ENCODE results near the gene ACTR3C.
"Not testable (repeated sequence)": the region's sequence is repeated elsewhere in the genome, so short reads cannot be mapped to it uniquely, and the experiment has no call there.

DNA sequence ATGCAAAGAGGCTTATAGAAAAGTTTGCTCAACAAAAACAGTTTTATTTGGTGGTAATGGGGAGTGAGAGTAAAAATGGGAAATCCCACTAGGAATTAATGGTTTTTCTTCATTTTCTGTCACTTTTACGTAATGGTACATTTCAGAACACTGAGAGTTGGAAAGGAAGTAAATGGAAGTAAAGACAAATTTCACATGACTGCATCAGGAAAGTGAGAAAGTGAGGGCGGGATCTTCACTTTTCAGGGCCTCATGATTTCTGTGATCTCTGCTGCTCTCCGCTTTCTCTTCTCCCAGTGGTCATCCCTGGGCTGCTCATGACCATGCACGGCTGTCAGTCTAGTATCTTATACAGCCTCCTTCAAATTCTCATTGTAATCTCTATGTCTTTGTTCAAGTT lies 117.5 kb downstream of the ACTR3C start:
- not testable (repeated sequence) for TF ChIP-seq POLR2AphosphoS5 (IDR thresholded peaks at IDR 0.05)
- TF ChIP-seq, protein P1, sequence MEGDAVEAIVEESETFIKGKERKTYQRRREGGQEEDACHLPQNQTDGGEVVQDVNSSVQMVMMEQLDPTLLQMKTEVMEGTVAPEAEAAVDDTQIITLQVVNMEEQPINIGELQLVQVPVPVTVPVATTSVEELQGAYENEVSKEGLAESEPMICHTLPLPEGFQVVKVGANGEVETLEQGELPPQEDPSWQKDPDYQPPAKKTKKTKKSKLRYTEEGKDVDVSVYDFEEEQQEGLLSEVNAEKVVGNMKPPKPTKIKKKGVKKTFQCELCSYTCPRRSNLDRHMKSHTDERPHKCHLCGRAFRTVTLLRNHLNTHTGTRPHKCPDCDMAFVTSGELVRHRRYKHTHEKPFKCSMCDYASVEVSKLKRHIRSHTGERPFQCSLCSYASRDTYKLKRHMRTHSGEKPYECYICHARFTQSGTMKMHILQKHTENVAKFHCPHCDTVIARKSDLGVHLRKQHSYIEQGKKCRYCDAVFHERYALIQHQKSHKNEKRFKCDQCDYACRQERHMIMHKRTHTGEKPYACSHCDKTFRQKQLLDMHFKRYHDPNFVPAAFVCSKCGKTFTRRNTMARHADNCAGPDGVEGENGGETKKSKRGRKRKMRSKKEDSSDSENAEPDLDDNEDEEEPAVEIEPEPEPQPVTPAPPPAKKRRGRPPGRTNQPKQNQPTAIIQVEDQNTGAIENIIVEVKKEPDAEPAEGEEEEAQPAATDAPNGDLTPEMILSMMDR (IDR thresholded peaks at IDR 0.05): not testable (repeated sequence)
